ENCODE data around the gene LPIN1. TPM values are rescaled to one million over a fixed set of nuclear protein-coding genes. Genes with fewer than 3 reads are reported as not detected.
A peak's percentile ranks its signal among the peaks of the same experiment; 100 is the strongest.

The LPIN1 gene
- total and polyA plus RNA-seq, 2 of the 13 experiments (the other 11 are each of a cell fraction or from before 2014, with no cell fraction given): 9.7 to 19.4 TPM

DNA sequence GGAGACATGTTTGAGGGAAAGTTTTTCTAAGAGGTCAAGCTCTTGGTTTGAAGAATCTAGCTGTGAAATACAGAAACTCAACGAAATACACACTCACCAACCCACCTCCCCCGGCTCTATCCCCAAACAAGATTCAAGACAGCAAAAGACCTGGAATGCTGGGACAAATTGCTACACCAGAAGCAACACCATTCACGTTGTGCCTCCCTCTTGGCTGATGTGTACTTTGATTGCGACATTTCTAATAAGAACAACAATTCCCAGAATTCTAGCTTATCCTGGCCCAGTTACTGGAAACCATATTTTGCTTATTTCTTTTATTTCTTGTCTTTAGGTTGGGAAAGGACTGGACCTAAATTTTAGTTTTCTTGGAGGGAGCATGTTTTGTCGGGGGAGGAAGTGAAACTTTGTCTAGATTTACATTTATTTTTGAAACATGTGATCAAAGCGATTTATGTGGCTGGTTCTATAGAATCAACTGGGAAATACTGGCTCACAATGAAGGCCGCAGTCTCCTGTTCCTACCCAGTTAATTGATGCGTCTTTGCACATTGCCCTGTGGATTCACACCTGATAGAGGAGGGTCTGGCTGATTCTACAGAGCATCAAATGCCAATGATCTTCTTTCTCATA lies 29.6 kb upstream of the LPIN1 start (continued):
- TF ChIP-seq, protein P1, sequence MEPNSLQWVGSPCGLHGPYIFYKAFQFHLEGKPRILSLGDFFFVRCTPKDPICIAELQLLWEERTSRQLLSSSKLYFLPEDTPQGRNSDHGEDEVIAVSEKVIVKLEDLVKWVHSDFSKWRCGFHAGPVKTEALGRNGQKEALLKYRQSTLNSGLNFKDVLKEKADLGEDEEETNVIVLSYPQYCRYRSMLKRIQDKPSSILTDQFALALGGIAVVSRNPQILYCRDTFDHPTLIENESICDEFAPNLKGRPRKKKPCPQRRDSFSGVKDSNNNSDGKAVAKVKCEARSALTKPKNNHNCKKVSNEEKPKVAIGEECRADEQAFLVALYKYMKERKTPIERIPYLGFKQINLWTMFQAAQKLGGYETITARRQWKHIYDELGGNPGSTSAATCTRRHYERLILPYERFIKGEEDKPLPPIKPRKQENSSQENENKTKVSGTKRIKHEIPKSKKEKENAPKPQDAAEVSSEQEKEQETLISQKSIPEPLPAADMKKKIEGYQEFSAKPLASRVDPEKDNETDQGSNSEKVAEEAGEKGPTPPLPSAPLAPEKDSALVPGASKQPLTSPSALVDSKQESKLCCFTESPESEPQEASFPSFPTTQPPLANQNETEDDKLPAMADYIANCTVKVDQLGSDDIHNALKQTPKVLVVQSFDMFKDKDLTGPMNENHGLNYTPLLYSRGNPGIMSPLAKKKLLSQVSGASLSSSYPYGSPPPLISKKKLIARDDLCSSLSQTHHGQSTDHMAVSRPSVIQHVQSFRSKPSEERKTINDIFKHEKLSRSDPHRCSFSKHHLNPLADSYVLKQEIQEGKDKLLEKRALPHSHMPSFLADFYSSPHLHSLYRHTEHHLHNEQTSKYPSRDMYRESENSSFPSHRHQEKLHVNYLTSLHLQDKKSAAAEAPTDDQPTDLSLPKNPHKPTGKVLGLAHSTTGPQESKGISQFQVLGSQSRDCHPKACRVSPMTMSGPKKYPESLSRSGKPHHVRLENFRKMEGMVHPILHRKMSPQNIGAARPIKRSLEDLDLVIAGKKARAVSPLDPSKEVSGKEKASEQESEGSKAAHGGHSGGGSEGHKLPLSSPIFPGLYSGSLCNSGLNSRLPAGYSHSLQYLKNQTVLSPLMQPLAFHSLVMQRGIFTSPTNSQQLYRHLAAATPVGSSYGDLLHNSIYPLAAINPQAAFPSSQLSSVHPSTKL (CRISPR knock-in tag; IDR thresholded peaks at IDR 0.05): peak; percentile 84
- TF ChIP-seq ZNF788 (CRISPR knock-in tag; IDR thresholded peaks at IDR 0.05; ENCODE audit: borderline replicate concordance) (0 out of 2 replicates have a peak, but pooled peaks have one; percentile 45), ZNF383 (CRISPR knock-in tag; IDR thresholded peaks at IDR 0.05; ENCODE audit: borderline replicate concordance) (no peak), TBX3 (IDR thresholded peaks at IDR 0.05; ENCODE audit: borderline replicate concordance) (no peak), HOXA3 (CRISPR knock-in tag; IDR thresholded peaks at IDR 0.05) (0 out of 2 replicates have a peak, but pooled peaks have one; percentile 30), ZNF766 (CRISPR knock-in tag; IDR thresholded peaks at IDR 0.05; ENCODE audit: borderline replicate concordance) (no peak), SYNCRIP (IDR thresholded peaks at IDR 0.05; ENCODE audit: insufficient read depth, low read depth, low read length) (no peak), KLF11 (CRISPR knock-in tag; IDR thresholded peaks at IDR 0.05) (no peak), ZNF616 (CRISPR knock-in tag; IDR thresholded peaks at IDR 0.05; ENCODE audit: low read depth) (no peak), FOXO1 (CRISPR knock-in tag; IDR thresholded peaks at IDR 0.05) (peak; percentile 64), HOXA9 (CRISPR knock-in tag; IDR thresholded peaks at IDR 0.05; ENCODE audit: borderline replicate concordance) (no peak), FOXP1 (IDR thresholded peaks at IDR 0.05) (no peak), FOXP1 (CRISPR knock-in tag; IDR thresholded peaks at IDR 0.05) (peak; percentile 57; the same call in 1 of the 2 replicates), SRF (IDR thresholded peaks at IDR 0.05; ENCODE audit: low read depth, low read length) (no peak), ZFP90 (CRISPR knock-in tag; IDR thresholded peaks at IDR 0.05; ENCODE audit: borderline replicate concordance) (0 out of 2 replicates have a peak, but pooled peaks have one; percentile 22), XRCC5 (optimal IDR thresholded peaks at IDR 0.05; ENCODE audit: low read length) (no peak)
- TF ChIP-seq, protein P2, sequence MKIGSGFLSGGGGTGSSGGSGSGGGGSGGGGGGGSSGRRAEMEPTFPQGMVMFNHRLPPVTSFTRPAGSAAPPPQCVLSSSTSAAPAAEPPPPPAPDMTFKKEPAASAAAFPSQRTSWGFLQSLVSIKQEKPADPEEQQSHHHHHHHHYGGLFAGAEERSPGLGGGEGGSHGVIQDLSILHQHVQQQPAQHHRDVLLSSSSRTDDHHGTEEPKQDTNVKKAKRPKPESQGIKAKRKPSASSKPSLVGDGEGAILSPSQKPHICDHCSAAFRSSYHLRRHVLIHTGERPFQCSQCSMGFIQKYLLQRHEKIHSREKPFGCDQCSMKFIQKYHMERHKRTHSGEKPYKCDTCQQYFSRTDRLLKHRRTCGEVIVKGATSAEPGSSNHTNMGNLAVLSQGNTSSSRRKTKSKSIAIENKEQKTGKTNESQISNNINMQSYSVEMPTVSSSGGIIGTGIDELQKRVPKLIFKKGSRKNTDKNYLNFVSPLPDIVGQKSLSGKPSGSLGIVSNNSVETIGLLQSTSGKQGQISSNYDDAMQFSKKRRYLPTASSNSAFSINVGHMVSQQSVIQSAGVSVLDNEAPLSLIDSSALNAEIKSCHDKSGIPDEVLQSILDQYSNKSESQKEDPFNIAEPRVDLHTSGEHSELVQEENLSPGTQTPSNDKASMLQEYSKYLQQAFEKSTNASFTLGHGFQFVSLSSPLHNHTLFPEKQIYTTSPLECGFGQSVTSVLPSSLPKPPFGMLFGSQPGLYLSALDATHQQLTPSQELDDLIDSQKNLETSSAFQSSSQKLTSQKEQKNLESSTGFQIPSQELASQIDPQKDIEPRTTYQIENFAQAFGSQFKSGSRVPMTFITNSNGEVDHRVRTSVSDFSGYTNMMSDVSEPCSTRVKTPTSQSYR (CRISPR knock-in tag; IDR thresholded peaks at IDR 0.05; ENCODE audit: borderline replicate concordance): peak; percentile 51; the same call in 1 of the 2 replicates
- TF ChIP-seq, protein P3, sequence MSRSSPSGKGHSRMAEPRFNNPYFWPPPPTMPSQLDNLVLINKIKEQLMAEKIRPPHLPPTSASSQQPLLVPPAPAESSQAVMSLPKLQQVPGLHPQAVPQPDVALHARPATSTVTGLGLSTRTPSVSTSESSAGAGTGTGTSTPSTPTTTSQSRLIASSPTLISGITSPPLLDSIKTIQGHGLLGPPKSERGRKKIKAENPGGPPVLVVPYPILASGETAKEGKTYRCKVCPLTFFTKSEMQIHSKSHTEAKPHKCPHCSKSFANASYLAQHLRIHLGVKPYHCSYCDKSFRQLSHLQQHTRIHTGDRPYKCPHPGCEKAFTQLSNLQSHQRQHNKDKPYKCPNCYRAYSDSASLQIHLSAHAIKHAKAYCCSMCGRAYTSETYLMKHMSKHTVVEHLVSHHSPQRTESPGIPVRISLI (CRISPR knock-in tag; IDR thresholded peaks at IDR 0.05; ENCODE audit: borderline replicate concordance): no peak
- TF ChIP-seq, protein P4, sequence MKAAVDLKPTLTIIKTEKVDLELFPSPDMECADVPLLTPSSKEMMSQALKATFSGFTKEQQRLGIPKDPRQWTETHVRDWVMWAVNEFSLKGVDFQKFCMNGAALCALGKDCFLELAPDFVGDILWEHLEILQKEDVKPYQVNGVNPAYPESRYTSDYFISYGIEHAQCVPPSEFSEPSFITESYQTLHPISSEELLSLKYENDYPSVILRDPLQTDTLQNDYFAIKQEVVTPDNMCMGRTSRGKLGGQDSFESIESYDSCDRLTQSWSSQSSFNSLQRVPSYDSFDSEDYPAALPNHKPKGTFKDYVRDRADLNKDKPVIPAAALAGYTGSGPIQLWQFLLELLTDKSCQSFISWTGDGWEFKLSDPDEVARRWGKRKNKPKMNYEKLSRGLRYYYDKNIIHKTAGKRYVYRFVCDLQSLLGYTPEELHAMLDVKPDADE (CRISPR knock-in tag; IDR thresholded peaks at IDR 0.05): no peak
